Activated CD4-positive, CD25-positive, alpha-beta regulatory T cell treated with anti-CD3 and anti-CD28 coated beads, Interleukin-2, amount 50 U/mL, for 72 hours (primary cell): ENCODE data around the gene NECTIN3.

Experiments used
- DNase-seq: peaks from one replicate; pipeline ENCODE4 v3.0.0; 2021

The NECTIN3 gene

DNA sequence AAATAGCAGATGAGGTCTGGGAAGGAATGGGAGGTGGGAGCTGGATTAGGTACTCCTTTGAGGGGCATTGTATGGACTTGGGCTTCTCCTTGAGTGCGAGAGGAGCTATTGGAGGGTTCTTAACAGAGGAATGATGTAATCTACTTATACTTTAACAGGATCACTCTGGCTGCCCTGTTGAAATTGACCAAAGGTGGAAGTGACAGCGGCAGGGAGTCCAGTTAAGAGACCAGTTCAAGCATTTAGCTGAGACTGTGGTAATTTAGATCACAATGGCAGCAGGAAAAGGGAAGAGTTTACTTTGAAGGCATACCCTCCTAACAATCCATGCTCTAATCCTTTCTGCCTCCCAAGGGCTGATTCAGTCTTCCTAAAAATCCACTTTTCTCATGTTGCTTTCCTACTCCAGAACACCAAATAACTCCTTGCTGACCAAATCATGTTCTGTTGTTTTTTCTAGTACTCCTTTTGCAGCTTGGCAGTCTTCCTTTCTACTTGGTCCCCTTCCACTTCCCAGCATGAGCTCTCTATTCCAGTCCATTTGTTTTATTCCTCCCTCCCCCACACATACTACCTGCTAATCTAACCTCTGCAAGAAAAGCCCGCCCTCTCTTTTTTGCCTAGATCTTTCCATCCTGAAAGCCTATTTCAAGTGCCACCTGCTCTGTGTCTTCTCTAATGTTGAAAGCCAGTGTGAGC, 139.4 kb downstream of the NECTIN3 start:
- DNase-seq = no peak

DNA sequence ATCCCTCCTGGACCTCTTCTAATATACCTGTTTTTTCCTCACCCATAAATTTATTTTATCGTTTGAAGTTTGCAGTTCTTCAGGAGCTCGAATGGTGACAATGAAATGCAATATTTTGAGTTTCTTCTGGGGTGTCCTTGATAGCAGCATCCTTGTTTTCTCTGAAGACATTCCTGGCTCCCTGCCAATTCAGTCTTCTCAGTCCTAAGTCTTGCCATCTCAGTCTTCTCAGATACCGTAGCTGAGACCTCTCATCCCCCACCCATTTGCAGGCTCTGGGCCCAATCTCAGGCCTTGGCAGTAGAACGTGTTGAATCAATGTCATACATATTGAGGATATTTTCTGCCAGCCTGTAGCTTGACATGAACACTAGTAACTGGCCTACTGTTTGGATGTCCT, 140.9 kb downstream of the NECTIN3 start:
- no peak for DNase-seq

GRCh38 chr3:111215481-111215880, 143.9 kb downstream of the NECTIN3 start:
- DNase-seq = no peak

DNA sequence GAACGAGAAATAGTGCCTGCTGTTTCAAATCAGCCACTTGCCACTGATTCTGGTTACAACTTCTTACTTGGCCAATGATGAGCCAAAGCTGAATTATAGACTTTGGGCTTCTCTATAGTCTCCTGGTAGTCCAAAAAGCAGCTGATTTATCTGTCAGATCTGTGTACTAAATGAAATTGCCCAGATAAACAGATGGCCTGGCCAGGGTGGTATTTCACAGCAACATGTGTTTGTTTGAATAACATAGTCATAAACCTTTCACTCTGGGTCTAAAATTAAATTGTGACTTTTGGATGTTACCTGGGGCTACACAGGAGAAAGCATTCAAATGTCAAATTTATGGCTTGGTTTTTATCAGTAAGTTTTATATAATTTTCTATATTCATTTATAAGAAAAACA, 147.0 kb downstream of the NECTIN3 start:
- DNase-seq = no peak

- no peak for DNase-seq
These were observed 155.6 kb downstream of the NECTIN3 start for GRCh38 chr3:111227216-111227615.

DNA sequence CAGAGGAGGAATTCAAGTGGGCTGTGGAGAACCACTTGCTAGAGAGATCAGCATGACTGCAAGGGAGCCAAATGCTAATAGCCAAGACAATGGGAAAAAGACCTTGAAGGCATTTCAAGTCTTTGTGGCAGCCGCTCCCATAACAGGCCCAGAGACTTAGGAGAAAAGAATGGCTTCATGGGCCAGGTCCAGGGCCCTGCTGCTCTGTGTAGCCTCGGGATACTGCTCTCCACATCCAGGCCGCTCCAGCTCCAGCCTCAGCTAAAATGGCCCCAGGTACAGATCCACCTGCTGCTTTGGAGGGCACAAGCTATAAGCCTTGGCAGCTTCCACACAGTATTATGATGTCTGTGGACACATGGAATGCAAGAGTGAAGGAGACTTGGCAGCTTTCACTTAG, 157.7 kb downstream of the NECTIN3 start:
- DNase-seq = no peak

- DNase-seq = no peak
These were observed 165.5 kb downstream of the NECTIN3 start for GRCh38 chr3:111236836-111237713.

DNA sequence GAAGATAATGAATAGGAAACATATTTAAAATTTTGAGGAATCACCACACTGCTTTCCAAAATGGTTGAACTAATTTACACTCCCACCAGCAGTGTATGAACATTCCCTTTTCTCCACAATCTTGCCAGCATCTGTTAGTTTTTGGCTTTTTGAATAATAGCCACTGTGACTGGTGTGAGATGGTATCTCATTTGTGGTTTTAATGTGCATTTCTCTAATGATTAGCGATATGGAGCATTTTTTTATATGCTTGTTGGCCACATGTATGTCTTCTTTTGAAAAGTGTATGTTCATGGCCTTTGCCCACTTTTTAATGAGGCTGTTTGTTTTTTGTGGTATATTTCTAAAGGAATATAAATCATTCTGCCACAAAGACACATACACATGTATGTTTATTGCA, 166.3 kb downstream of the NECTIN3 start:
- no peak for DNase-seq

- DNase-seq = no peak
These were observed 167.3 kb downstream of the NECTIN3 start for GRCh38 chr3:111238885-111239284.

- no peak for DNase-seq
These were observed 170.3 kb downstream of the NECTIN3 start for GRCh38 chr3:111241960-111242359.
